Right kidney (tissue), 1 donor: ENCODE measurements around the gene ATE1.
"Not testable (repeated sequence)": the region's sequence is repeated elsewhere in the genome, so short reads cannot be mapped to it uniquely, and the experiment has no call there.

Experiments used
- DNase-seq: peaks from one replicate; pipeline ENCODE4 v3.0.0-alpha.2; 2016

ATE1 gene

GRCh38 chr10:121831237-121831636 lies 96.6 kb downstream of the ATE1 start:
- no peak for DNase-seq

GRCh38 chr10:121830101-121830500 lies 97.7 kb downstream of the ATE1 start:
- no peak for DNase-seq

- no peak for DNase-seq
These were observed 99.8 kb downstream of the ATE1 start for GRCh38 chr10:121828045-121828444.

- DNase-seq, result not testable (repeated sequence)
These were observed 101.1 kb downstream of the ATE1 start for GRCh38 chr10:121826773-121827172.

- DNase-seq, result peak; percentile 20
These were observed 103.8 kb downstream of the ATE1 start for GRCh38 chr10:121823993-121824463.

GRCh38 chr10:121822724-121823123 lies 105.1 kb downstream of the ATE1 start:
- DNase-seq, result no peak

GRCh38 chr10:121822180-121822579 lies 105.7 kb downstream of the ATE1 start:
- DNase-seq, result no peak

GRCh38 chr10:121819049-121819448 lies 108.8 kb downstream of the ATE1 start:
- no peak for DNase-seq

GRCh38 chr10:121818599-121818998 lies 109.2 kb downstream of the ATE1 start:
- no peak for DNase-seq

GRCh38 chr10:121816197-121816596 lies 111.6 kb downstream of the ATE1 start:
- no peak for DNase-seq

- no peak for DNase-seq
These were observed 114.0 kb downstream of the ATE1 start for GRCh38 chr10:121813857-121814256.

- no peak for DNase-seq
These were observed 114.5 kb downstream of the ATE1 start for GRCh38 chr10:121813211-121813815.

- no peak for DNase-seq
These were observed 115.8 kb downstream of the ATE1 start for GRCh38 chr10:121812031-121812430.

GRCh38 chr10:121811386-121811785 lies 116.4 kb downstream of the ATE1 start:
- no peak for DNase-seq

GRCh38 chr10:121808835-121809234 lies 119.0 kb downstream of the ATE1 start:
- no peak for DNase-seq

GRCh38 chr10:121804460-121804859 lies 123.4 kb downstream of the ATE1 start:
- no peak for DNase-seq

- no peak for DNase-seq
These were observed 124.2 kb downstream of the ATE1 start for GRCh38 chr10:121803611-121804010.

- DNase-seq, result no peak
These were observed 127.0 kb downstream of the ATE1 start for GRCh38 chr10:121800831-121801230.

- DNase-seq, result no peak
These were observed 127.7 kb downstream of the ATE1 start for GRCh38 chr10:121800146-121800545.

- no peak for DNase-seq
These were observed 130.3 kb downstream of the ATE1 start for GRCh38 chr10:121797490-121797889.

- no peak for DNase-seq
These were observed 131.5 kb downstream of the ATE1 start for GRCh38 chr10:121796342-121796741.

GRCh38 chr10:121792198-121792597 lies 135.6 kb downstream of the ATE1 start:
- no peak for DNase-seq

- DNase-seq, result no peak
These were observed 136.1 kb downstream of the ATE1 start for GRCh38 chr10:121791761-121792160.

- DNase-seq, result no peak
These were observed 139.1 kb downstream of the ATE1 start for GRCh38 chr10:121788717-121789116.

GRCh38 chr10:121788115-121788514 lies 139.7 kb downstream of the ATE1 start:
- DNase-seq, result no peak
